HCT116 (cell line): ENCODE data around the gene CHD3.

Source experiments
- CTCF ChIP-seq, 3 experiments: fragments of 200-600 bp in 1 of 3; sonication (generic) in 1 of 3; IDR thresholded peaks in 2 of 3; conservative IDR thresholded peaks in 1 of 3; 2 replicates each; pipeline ENCODE4 v1.5.1; 2012 to 2017; ENCODE audit warnings: low read depth in 2 of 3, low read length in 2 of 3, antibody characterized with exemption in 1 of 3, borderline replicate concordance in 1 of 3, control low read depth in 1 of 3, mild to moderate bottlenecking in 1 of 3, mixed read lengths in 1 of 3, mixed run types in 1 of 3, moderate library complexity in 1 of 3; ENCODE audit not compliant: insufficient read depth in 1 of 3
- EZH2phosphoT487 ChIP-seq: fragments of 200-600 bp; IDR thresholded peaks from 2 replicates; pipeline ENCODE4 v1.6.1; 2018; ENCODE audit warnings: antibody characterized with exemption, borderline replicate concordance
- JUND ChIP-seq: IDR thresholded peaks from 2 replicates; pipeline ENCODE4 v1.6.1; 2012
- POLR2A ChIP-seq: IDR thresholded peaks from 2 replicates; pipeline ENCODE4 v1.7.0; 2011; ENCODE audit warnings: borderline replicate concordance; ENCODE audit not compliant: insufficient read depth, insufficient read length; ENCODE audit errors: extremely low read depth
- POLR2AphosphoS5 ChIP-seq: IDR thresholded peaks from 2 replicates; pipeline ENCODE4 v1.6.1; 2011; ENCODE audit warnings: mild to moderate bottlenecking, low read depth, low read length, moderate library complexity
- RAD21 ChIP-seq: IDR thresholded peaks from 2 replicates; pipeline ENCODE4 v1.6.1; 2012; ENCODE audit warnings: low read depth, mild to moderate bottlenecking
- REST ChIP-seq: IDR thresholded peaks from 2 replicates; pipeline ENCODE4 v1.6.1; 2012; ENCODE audit warnings: low read depth
- SIN3A ChIP-seq: IDR thresholded peaks from 2 replicates; pipeline ENCODE4 v1.6.1; 2012; ENCODE audit warnings: low read depth
- SRF ChIP-seq: IDR thresholded peaks from 2 replicates; pipeline ENCODE4 v1.6.1; 2012; ENCODE audit warnings: low read depth
- ZBTB33 ChIP-seq: IDR thresholded peaks from 2 replicates; pipeline ENCODE4 v1.6.1; 2011; ENCODE audit warnings: mild to moderate bottlenecking, low read length, moderate library complexity; ENCODE audit not compliant: insufficient replicate concordance; ENCODE audit errors: extremely low read depth
- ZNF274 ChIP-seq: fragments of 200-500 bp; sonication (Bioruptor generic); IDR thresholded peaks from 2 replicates; pipeline ENCODE4 v1.6.1; 2014; ENCODE audit warnings: mild to moderate bottlenecking, low read depth, low read length, inconsistent platforms

GRCh38 chr17:7910281-7910680 lies 21.7 kb downstream of the CHD3 start:
- no peak for TF ChIP-seq RAD21
- TF ChIP-seq CTCF (IDR thresholded peaks at IDR 0.05 in 2 of 3, conservative IDR thresholded peaks at IDR 0.05 in 1 of 3; ENCODE audit: borderline replicate concordance in 1 of 3, insufficient read depth in 1 of 3, low read depth in 2 of 3, low read length in 2 of 3): no peak
- no peak for TF ChIP-seq SIN3A
- no peak for TF ChIP-seq POLR2A
- no peak for TF ChIP-seq POLR2AphosphoS5
- no peak for TF ChIP-seq EZH2phosphoT487
- TF ChIP-seq JUND: no peak
- TF ChIP-seq REST: no peak
- no peak for TF ChIP-seq ZNF274
- no peak for TF ChIP-seq SRF
- TF ChIP-seq ZBTB33: no peak
